ENCODE data around the gene MPZL2. TPM values are rescaled to one million over a fixed set of nuclear protein-coding genes. Genes with fewer than 3 reads are reported as not detected.

MPZL2 gene
- total and polyA plus RNA-seq, 10 of the 15 experiments (the other 5 are each of a cell fraction or from before 2014, with no cell fraction given), result 0.81 to 4.8 (median 3.1) TPM

- TF ChIP-seq, protein P1, sequence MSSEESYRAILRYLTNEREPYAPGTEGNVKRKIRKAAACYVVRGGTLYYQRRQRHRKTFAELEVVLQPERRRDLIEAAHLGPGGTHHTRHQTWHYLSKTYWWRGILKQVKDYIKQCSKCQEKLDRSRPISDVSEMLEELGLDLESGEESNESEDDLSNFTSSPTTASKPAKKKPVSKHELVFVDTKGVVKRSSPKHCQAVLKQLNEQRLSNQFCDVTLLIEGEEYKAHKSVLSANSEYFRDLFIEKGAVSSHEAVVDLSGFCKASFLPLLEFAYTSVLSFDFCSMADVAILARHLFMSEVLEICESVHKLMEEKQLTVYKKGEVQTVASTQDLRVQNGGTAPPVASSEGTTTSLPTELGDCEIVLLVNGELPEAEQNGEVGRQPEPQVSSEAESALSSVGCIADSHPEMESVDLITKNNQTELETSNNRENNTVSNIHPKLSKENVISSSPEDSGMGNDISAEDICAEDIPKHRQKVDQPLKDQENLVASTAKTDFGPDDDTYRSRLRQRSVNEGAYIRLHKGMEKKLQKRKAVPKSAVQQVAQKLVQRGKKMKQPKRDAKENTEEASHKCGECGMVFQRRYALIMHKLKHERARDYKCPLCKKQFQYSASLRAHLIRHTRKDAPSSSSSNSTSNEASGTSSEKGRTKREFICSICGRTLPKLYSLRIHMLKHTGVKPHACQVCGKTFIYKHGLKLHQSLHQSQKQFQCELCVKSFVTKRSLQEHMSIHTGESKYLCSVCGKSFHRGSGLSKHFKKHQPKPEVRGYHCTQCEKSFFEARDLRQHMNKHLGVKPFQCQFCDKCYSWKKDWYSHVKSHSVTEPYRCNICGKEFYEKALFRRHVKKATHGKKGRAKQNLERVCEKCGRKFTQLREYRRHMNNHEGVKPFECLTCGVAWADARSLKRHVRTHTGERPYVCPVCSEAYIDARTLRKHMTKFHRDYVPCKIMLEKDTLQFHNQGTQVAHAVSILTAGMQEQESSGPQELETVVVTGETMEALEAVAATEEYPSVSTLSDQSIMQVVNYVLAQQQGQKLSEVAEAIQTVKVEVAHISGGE (CRISPR knock-in tag; IDR thresholded peaks at IDR 0.05), result no peak
- TF ChIP-seq PAX5 (IDR thresholded peaks at IDR 0.05; ENCODE audit: borderline replicate concordance, low read depth, low read length) (no peak), HDGF (IDR thresholded peaks at IDR 0.05) (no peak), SMAD1 (IDR thresholded peaks at IDR 0.05; ENCODE audit: low read depth, partially characterized antibody) (no peak)
Observed at GRCh38 chr11:118219732-118220131, 44.4 kb downstream of the MPZL2 start (continued).

- BruUV-seq (replicated peaks), result no TSS peak
- H3K4me1 ChIP-seq (ENCODE audit: control insufficient read depth, insufficient read depth, low read length), result peaks cover 29% of the 10 kb centered on the region
- no peak overlapping the region for H3K27ac ChIP-seq (ENCODE audit: control insufficient read depth, insufficient read depth)
- H3K27me3 ChIP-seq (replicated peaks in 1 of 2; ENCODE audit: control insufficient read depth in 2 of 2, insufficient read depth in 2 of 2, low read length in 1 of 2), result no peaks in the 10 kb centered on the region
- H2AFZ ChIP-seq (ENCODE audit: control insufficient read depth, low read depth, low read length), result no peak overlapping the region
- in situ Hi-C loops (cut with MboI), result no loop called here
- DNase-seq (ENCODE audit: low read depth, low spot score) (no peak), FAIRE-seq (no peak), ATAC-seq (no peak)
- H3K4me3 ChIP-seq, result no peak overlapping the region
- no peaks in the 10 kb centered on the region for H3K79me2 ChIP-seq (ENCODE audit: control insufficient read depth, insufficient read depth, low read length)
- POLR2A ChIA-PET, result interaction anchor here (1.0 kb wide), 1 partner anchor 20 kb away, joined by 4 read pairs; no protein-coding TSS in a partner anchor
- no peak overlapping the region for H3K4me2 ChIP-seq (ENCODE audit: control insufficient read depth, insufficient read depth)
- SMC1A ChIA-PET (ENCODE audit: uncharacterized antibody, unreplicated experiment), result interaction anchor here (1.0 to 1.4 kb wide), 3 partner anchors 11 to 58 kb away, joined by 3 to 4 read pairs (median 3); no protein-coding TSS in a partner anchor
- no peaks in the 10 kb centered on the region for H4K20me1 ChIP-seq (ENCODE audit: control insufficient read depth, insufficient read depth)
- RAD21 ChIA-PET (ENCODE audit: unreplicated experiment), result interaction anchor here (1.1 kb wide), 1 partner anchor 8 kb away, joined by 3 read pairs; no protein-coding TSS in a partner anchor
- no peak overlapping the region for H3K9ac ChIP-seq (ENCODE audit: control insufficient read depth, insufficient read depth, low read length)
- TF ChIP-seq FOXM1 (IDR thresholded peaks at IDR 0.05; ENCODE audit: low read depth, low read length) (no peak), TCF3 (IDR thresholded peaks at IDR 0.05; ENCODE audit: borderline replicate concordance, insufficient read depth, low read depth, low read length) (no peak), TAF1 (IDR thresholded peaks at IDR 0.05; ENCODE audit: borderline replicate concordance, low read depth, low read length) (no peak), RBBP5 (conservative IDR thresholded peaks at IDR 0.05) (no peak), SUPT20H (IDR thresholded peaks at IDR 0.05; ENCODE audit: borderline replicate concordance, control insufficient read depth, low read depth, low read length) (no peak), BACH1 (IDR thresholded peaks at IDR 0.05; ENCODE audit: borderline replicate concordance) (no peak), MEF2A (IDR thresholded peaks at IDR 0.05; ENCODE audit: insufficient read depth, low read depth, low read length) (no peak), ATF3 (IDR thresholded peaks at IDR 0.05; ENCODE audit: borderline replicate concordance, extremely low read depth, low read depth, low read length) (no peak)
- CTCF ChIA-PET, result interaction anchor here (0.8 to 1.5 kb wide), 5 partner anchors 8 to 33 kb away, joined by 3 to 5 read pairs (median 4); partner anchors contain the start of gene MPZL3
- no peaks in the 10 kb centered on the region for H3K36me3 ChIP-seq (ENCODE audit: control insufficient read depth in 2 of 2, insufficient read depth in 2 of 2, low read length in 1 of 2)
- H3K9me3 ChIP-seq (replicated peaks; ENCODE audit: control insufficient read depth, insufficient read depth, low read length), result no peaks in the 10 kb centered on the region
- intact Hi-C loops (cut with micrococcal nuclease; ENCODE audit: unreplicated experiment), result no loop called here
Observed at GRCh38 chr11:118219244-118219643, 44.9 kb downstream of the MPZL2 start.

Measured in GM12878 (cell line).